Gastrocnemius medialis (tissue), 4 donors: Measurements from ENCODE around the gene SLC17A7.

Experiments
- CTCF ChIP-seq, 5 experiments: fragments of 450-650 bp in 3 of 5; fragments of 200-600 bp in 2 of 5; sonication (generic) in 2 of 5; IDR thresholded peaks in 4 of 5; conservative IDR thresholded peaks in 1 of 5; 1 replicate in 4 of 5; 2 replicates in 1 of 5; pipeline ENCODE4 v1.5.1; 2016 to 2019; ENCODE audit warnings: antibody characterized with exemption in 5 of 5, mild to moderate bottlenecking in 3 of 5, moderate library complexity in 3 of 5
- POLR2A ChIP-seq, 2 donors: fragments of 450-650 bp; IDR thresholded peaks; one replicate each; pipeline ENCODE4 v1.6.1; 2017; ENCODE audit warnings: antibody characterized with exemption in 2 of 2, mild to moderate bottlenecking in 2 of 2, moderate library complexity in 2 of 2

- no peak for TF ChIP-seq CTCF (IDR thresholded peaks at IDR 0.05 in 4 of 5, conservative IDR thresholded peaks at IDR 0.05 in 1 of 5)
- TF ChIP-seq POLR2A (IDR thresholded peaks at IDR 0.05): no peak
Observed at GRCh38 chr19:49411681-49412326, 29.5 kb downstream of the SLC17A7 start.
